Measurements from ENCODE around the gene PATZ1.

- no peak for TF ChIP-seq CTCF (IDR thresholded peaks at IDR 0.05)
- no peak for TF ChIP-seq POLR2AphosphoS5 (IDR thresholded peaks at IDR 0.05)
Measured at GRCh38 chr22:31333641-31334040, 12.5 kb downstream of the PATZ1 start.
